Fibroblast of pulmonary artery (primary cell): ENCODE measurements around the gene C16orf86.

Source experiments
- DNase-seq: peaks from one replicate; pipeline ENCODE4 v3.0.0-alpha.2; 2010; ENCODE audit warnings: low read depth
- H3K4me3 ChIP-seq: replicated peaks from 2 replicates; pipeline ENCODE4 v1.5.1; 2011; ENCODE audit warnings: low read depth, mild to moderate bottlenecking, control low read depth, low read length, moderate library complexity
- CTCF ChIP-seq: IDR thresholded peaks from 2 replicates; pipeline ENCODE4 v1.5.1; 2011; ENCODE audit warnings: mild to moderate bottlenecking, control low read depth, low read length, inconsistent platforms; ENCODE audit errors: missing control alignments

The C16orf86 gene

GRCh38 chr16:67667817-67668494 lies 1.3 kb downstream of the C16orf86 start:
- TF ChIP-seq CTCF = peak; percentile 89
- peak overlapping the region; percentile 63 for H3K4me3 ChIP-seq
- DNase-seq = peak; percentile 94

- TF ChIP-seq CTCF = peak; percentile 8
- H3K4me3 ChIP-seq = no peak overlapping the region
- no peak for DNase-seq
Measured at GRCh38 chr16:67668495-67669157, 2.0 kb downstream of the C16orf86 start.

DNA sequence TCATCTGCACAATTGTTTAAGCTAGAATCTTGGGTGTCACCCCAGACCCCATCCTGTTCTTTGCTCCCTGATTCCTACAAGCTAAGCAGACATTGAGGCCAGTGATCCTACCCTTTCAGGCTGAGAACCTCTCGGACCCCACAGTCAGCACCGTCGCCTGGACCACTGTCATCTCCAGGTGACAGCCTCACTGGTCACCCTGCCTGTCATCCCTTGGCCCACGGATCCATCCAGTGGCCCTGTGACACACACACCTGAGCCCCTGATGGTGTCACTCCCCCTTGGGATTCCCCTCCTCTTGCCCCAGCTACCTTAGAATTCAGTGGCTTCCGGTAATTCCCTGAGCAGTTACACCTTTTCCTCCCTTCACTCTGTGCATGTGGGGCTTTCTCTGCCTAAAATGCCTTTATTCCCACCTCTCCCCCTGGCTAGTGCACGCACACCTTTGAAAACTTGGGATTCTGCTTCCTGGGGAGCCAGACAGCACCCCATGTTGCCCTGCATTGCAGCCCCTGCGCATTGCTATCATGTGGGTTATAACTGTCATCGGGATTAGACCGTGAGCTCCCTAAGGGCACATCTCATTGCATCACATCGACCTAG lies 3.0 kb downstream of the C16orf86 start:
- H3K4me3 ChIP-seq = no peak overlapping the region
- no peak for DNase-seq

GRCh38 chr16:67672306-67672705 lies 5.7 kb downstream of the C16orf86 start:
- no peak for TF ChIP-seq CTCF

More for the DNA sequence above, 3.0 kb downstream of the C16orf86 start:
- TF ChIP-seq CTCF = no peak

GRCh38 chr16:67672739-67673662 lies 6.4 kb downstream of the C16orf86 start:
- peak; percentile 87 for TF ChIP-seq CTCF
- H3K4me3 ChIP-seq = no peak overlapping the region
- DNase-seq = peak; percentile 80

More at GRCh38 chr16:67672306-67672705, 5.7 kb downstream of the C16orf86 start:
- H3K4me3 ChIP-seq = no peak overlapping the region
- DNase-seq = no peak

- DNase-seq = peak; percentile 76
- H3K4me3 ChIP-seq = no peak overlapping the region
- TF ChIP-seq CTCF = no peak
Measured at GRCh38 chr16:67673712-67674580, 7.3 kb downstream of the C16orf86 start.
